Duodenal mucosa (tissue), 2 donors: Measurements from ENCODE around the gene PALLD.
A peak's percentile ranks its signal among the peaks of the same experiment; 100 is the strongest.
"Not testable (repeated sequence)": the region's sequence is repeated elsewhere in the genome, so short reads cannot be mapped to it uniquely, and the experiment has no call there.

ENCODE experiments used
- H3K27ac ChIP-seq: one replicate; pipeline ENCODE4 v1.7.0; 2013; ENCODE audit warnings: low read depth, low read length
- H3K27me3 ChIP-seq, 2 donors: one replicate each; pipeline ENCODE4 v1.7.0; 2013; ENCODE audit warnings: low read length in 2 of 2, control low read depth in 1 of 2; ENCODE audit not compliant: insufficient read depth in 2 of 2, control insufficient read depth in 1 of 2
- H3K36me3 ChIP-seq, 2 donors: one replicate each; pipeline ENCODE4 v1.7.0; 2013; ENCODE audit warnings: low read length in 2 of 2, control low read depth in 1 of 2; ENCODE audit not compliant: insufficient read depth in 2 of 2, control insufficient read depth in 1 of 2
- H3K4me1 ChIP-seq, 2 donors: one replicate each; pipeline ENCODE4 v1.7.0; 2013; ENCODE audit warnings: low read length in 2 of 2, control low read depth in 1 of 2; ENCODE audit not compliant: insufficient read depth in 2 of 2, control insufficient read depth in 1 of 2
- H3K4me3 ChIP-seq, 2 donors: one replicate each; pipeline ENCODE4 v1.7.0; 2013; ENCODE audit warnings: low read length in 2 of 2, low read depth in 1 of 2
- H3K9ac ChIP-seq, 2 donors: one replicate each; pipeline ENCODE4 v1.7.0; 2013; ENCODE audit warnings: low read length in 2 of 2, low read depth in 1 of 2
- H3K9me3 ChIP-seq, 2 donors: one replicate each; pipeline ENCODE4 v1.7.0; 2013; ENCODE audit warnings: low read length in 2 of 2, control low read depth in 1 of 2; ENCODE audit not compliant: control insufficient read depth in 1 of 2

The PALLD gene

DNA sequence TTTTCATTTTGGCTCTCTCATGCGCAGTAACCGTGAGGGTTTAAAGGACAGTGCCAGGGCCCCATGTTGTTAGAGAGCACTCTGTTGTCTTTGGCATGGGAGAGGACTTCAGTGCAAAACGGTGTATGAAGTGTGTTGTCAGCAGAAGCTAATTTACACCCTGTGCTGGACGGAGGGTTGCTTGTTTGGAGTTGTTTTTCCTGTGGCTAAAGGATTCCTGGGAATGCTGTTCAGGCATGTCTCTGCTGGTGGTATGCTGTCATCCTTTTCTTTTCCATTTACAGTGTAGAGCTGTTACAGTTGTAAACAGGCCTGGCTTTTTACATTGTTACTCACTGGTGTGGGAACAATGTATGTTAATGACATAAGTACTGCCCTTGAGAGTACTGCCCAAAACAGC lies 306.9 kb downstream of the PALLD start:
- Histone ChIP-seq H3K27me3 (no peaks in the 10 kb centered on the region), H3K27ac (no peak overlapping the region), H3K36me3 (no peaks in the 10 kb centered on the region), H3K4me3 (no peak overlapping the region), H3K9ac (no peak overlapping the region), H3K4me1 (no peaks in the 10 kb centered on the region), H3K9me3 (no peaks in the 10 kb centered on the region)

DNA sequence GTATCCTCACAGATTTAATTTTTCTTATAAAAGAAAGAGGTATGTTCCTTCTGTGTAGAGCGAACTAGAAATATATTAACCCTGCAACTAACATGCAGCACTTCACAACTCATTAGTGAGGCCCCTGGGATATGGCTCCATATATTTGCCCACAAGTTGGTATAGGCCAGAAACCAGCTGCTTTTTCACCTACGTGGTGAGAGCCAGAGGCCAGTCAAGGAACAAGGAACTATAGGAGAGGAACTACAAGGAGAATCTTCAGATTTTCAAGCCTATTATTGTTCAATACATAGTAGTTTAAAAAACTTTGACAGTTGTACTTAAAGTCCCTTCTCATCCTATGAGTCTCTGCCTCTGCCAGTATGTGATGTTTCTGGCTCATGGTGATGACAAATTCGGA lies 307.3 kb downstream of the PALLD start:
- Histone ChIP-seq H3K27ac (no peak overlapping the region), H3K4me1 (no peaks in the 10 kb centered on the region), H3K4me3 (no peak overlapping the region), H3K9me3 (no peaks in the 10 kb centered on the region), H3K27me3 (no peaks in the 10 kb centered on the region), H3K36me3 (no peaks in the 10 kb centered on the region), H3K9ac (no peak overlapping the region)

DNA sequence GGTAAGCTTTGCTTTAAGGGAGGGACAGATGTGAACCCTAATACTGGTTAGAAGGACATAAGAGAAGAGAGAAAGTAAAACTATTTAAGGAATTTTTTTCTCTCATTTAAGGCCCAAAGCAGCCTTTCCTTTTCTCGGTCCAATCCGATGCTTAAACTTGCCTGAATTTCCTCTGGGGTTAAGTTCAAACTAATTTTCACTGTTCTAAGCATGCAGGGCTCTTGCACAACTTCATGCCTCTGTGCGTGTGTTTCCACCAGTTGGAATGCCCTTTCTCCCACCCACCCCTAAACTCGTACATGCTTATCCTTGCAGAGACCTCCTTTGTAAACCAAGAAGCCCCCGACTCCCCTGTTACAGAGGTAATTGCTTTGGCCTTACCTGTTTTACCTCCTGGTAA lies 308.5 kb downstream of the PALLD start:
- Histone ChIP-seq H3K36me3 (no peaks in the 10 kb centered on the region), H3K27me3 (no peaks in the 10 kb centered on the region), H3K9ac (no peak overlapping the region), H3K9me3 (no peaks in the 10 kb centered on the region), H3K4me3 (no peak overlapping the region), H3K4me1 (no peaks in the 10 kb centered on the region), H3K27ac (no peak overlapping the region)

DNA sequence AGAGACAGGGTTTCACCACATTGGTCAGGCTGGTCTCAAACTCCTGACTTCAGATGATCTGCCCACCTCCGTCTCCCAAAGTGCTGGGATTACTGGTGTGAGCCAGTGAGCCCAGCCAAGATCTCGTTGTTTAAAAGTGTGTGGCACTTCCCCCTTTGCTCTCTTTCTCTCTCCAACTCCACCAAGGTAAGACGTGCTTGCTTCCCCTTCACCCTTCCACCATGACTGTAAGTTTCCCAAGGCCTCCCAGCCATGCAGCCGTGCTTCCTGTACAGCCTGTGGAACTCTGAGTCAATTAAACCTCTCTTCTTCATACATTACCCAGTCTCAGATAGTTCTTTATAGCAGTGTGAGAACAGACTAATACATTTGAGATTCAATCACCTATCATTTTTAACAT lies 309.4 kb downstream of the PALLD start:
- H3K4me3 ChIP-seq, H3K36me3 ChIP-seq, H3K4me1 ChIP-seq, H3K27ac ChIP-seq, H3K9ac ChIP-seq, H3K9me3 ChIP-seq, H3K27me3 ChIP-seq: not testable (repeated sequence)

DNA sequence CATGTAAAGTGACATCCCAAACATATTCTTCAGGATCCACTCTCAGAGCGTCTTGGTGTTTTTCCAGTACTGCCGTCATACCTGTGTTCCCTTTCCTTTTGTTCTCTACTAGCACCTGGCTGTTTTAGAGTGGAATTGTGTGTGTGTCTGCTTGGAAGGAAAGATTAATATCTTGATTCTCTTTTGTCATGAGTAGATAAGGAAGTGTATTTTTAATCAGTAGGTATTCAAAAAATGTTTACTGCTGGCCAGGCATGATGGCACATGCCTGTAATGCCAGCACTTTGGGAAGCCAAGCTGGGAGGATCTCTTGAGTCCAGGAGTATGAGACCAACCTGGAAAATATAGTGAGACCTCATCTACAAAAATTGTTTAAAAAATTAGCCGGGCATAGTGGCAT lies 314.4 kb downstream of the PALLD start:
- Histone ChIP-seq H3K27ac (no peak overlapping the region), H3K9me3 (no peaks in the 10 kb centered on the region), H3K4me1 (no peaks in the 10 kb centered on the region)

DNA sequence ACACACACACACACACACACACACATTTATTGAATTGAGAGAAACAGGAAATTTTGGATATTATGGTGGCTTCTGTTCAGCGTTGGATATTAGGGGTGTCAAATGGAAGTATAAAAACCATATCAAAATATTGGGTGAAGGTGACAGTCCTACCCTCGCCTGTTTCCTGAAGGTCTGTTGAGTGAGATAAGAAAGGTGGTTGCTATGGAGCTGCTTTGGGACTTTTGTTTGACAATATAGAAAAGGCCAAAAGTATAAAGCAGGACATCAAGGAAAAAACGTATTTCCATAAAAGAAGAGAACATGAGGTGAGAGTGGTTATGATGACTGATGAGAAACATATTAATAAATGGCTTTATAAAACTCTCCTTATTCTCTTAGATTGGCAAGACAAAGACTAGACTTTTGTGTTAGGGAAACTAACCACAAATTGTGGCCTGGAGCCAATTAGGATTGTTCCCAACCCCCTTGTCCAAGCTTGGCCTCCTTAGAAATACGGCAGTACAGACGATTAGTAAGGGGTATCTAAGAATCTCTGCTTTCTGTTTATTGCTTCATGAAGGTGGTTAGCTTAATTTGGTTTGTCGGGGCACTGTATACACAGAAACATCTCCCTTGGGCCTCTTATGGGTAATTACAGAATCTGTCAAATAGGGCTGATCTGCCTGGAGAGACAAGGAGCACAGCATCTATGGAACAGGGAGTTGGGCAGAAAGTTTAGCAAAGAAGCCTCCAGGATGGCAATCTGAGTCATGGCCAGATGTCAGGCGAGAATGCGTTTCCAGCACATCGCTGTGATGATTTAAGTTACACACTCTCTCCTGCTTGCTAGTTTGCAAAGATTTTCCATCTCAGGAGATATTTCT lies 315.2 kb downstream of the PALLD start:
- Histone ChIP-seq H3K27me3 (no peaks in the 10 kb centered on the region), H3K27ac (no peak overlapping the region), H3K4me3 (no peak overlapping the region), H3K9ac (no peak overlapping the region), H3K9me3 (no peaks in the 10 kb centered on the region), H3K4me1 (peaks cover 1 to 3% of the 10 kb centered on the region in 2 donors), H3K36me3 (no peaks in the 10 kb centered on the region)

More for the DNA sequence above, 314.4 kb downstream of the PALLD start:
- Histone ChIP-seq H3K36me3 (no peaks in the 10 kb centered on the region), H3K4me3 (no peak overlapping the region), H3K27me3 (no peaks in the 10 kb centered on the region), H3K9ac (no peak overlapping the region)

DNA sequence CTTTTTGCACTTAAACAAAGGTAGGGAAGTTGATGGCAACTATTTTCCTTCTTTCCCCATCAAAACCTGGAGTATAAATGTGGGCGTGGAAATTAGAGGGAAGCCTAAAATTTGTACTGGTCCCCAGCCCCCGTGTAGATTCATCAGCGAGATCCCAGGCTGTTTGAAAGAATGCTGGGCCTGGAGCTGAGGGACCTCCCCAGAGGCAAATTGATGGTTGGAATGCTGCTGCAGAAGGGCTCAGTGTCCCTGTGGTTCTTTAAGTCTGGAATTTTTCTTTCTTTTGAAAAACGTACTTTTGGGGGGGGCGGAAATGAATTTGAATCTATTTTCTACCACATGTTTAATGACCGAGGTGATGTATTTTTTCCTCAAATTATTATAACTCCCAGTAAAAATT lies 316.0 kb downstream of the PALLD start:
- H3K9me3 ChIP-seq = no peaks in the 10 kb centered on the region
- H3K9ac ChIP-seq = no peak overlapping the region
- H3K4me1 ChIP-seq = peaks cover 8 to 11% of the 10 kb centered on the region in 2 donors
- no peak overlapping the region for H3K27ac ChIP-seq
- H3K4me3 ChIP-seq = no peak overlapping the region
- H3K36me3 ChIP-seq = no peaks in the 10 kb centered on the region
- no peaks in the 10 kb centered on the region for H3K27me3 ChIP-seq

DNA sequence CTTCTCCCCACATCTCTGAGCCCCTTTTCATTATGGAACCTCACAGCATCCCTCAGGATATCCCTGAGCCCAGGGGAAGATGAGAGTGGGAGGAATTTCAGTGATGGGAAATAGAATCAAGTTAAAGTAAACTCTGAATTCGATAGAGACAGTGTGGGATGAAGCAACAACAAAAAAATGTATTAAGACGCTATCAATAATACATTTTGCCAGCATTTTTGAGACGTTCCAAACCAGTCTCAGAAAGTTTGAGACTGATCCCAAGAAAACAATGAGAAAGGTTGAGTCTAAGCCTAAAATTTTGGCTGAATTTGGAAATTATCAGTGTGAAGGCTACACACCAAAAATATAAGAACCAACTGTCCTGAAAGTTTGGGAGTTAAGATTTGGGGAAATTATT lies 317.0 kb downstream of the PALLD start:
- Histone ChIP-seq H3K36me3 (no peaks in the 10 kb centered on the region), H3K27ac (no peak overlapping the region), H3K9ac (no peak overlapping the region), H3K27me3 (no peaks in the 10 kb centered on the region), H3K4me3 (no peak overlapping the region), H3K9me3 (no peaks in the 10 kb centered on the region), H3K4me1 (peaks cover 8 to 14% of the 10 kb centered on the region in 2 donors)

DNA sequence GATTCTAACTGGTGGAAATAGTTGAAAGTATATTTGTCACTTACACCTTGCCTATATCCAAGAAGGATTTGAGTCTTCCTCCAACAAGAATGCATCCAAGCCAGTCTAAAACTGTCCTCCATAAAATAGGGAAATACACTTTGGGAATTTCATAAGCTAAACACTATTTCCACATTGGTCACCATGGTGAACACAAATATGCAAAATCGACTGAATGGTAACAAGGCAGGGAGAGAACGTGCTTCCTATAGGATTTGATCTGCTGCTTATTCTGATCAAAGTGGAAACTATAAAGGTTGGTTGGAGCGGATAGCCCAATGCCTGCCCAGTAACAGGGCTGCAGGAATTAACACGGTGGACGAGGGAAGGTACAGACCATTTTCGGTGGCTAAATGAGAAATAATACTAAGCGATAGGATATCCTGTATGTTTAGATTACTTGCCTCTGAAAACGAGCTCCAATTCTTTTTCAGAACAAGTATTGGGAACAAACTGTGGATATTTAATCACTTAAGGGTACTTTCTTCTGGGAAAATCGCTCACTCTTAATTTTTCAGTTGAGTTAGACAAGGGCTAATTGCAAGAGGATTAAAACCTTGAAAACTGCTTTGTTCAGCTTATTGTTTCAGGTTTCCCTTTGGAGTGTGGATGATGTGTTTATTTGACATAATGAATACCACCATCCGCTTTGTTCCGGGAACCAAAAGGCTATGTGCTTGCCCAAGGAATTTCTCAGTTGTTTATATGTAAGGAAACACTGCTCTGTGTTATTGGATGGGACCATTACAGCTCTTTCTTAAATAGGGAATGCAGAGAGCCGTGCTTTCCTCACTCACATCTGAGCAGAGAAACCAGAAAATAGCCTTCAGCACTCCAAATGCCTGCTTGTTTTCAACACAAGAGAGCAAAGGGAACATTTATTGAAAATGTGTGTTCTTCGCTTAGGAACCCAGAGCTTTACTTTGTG lies 318.8 kb downstream of the PALLD start:
- Histone ChIP-seq H3K4me3 (no peak overlapping the region), H3K27ac (no peak overlapping the region), H3K9me3 (no peaks in the 10 kb centered on the region), H3K36me3 (no peaks in the 10 kb centered on the region), H3K27me3 (no peaks in the 10 kb centered on the region), H3K9ac (no peak overlapping the region), H3K4me1 (peaks cover 8 to 14% of the 10 kb centered on the region in 2 donors)

DNA sequence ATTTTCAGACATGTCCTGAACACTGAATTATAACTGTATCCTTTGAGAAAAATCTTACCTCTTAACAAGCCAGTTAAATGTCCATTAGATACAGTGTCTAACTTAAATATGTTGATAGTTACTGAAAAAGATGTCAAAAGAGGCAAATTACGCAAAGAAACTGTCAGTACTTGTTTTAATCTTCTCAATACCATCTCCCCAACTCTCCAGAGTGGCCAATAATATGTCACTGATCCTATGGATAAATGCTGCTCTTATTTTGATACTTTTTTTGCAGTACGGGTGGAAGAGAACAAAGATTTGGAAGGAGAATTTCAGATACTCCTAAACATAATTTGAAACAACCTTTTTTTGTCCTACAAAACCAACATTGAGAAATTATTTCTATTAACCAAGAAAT lies 320.5 kb downstream of the PALLD start:
- Histone ChIP-seq H3K9ac (no peak overlapping the region), H3K4me1 (peaks cover 8 to 14% of the 10 kb centered on the region in 2 donors), H3K36me3 (no peaks in the 10 kb centered on the region), H3K27me3 (no peaks in the 10 kb centered on the region), H3K9me3 (no peaks in the 10 kb centered on the region), H3K27ac (no peak overlapping the region), H3K4me3 (peak overlapping the region; percentile 11 to 56)
